BE2C (cell line): ENCODE measurements around the gene DEGS1. TPM values are rescaled to one million over a fixed set of nuclear protein-coding genes. Genes with fewer than 3 reads are reported as not detected.
A peak's percentile ranks its signal among the peaks of the same experiment; 100 is the strongest.

Experiments
- DNase-seq: peaks from one replicate; pipeline ENCODE4 v3.0.0-alpha.2; 2020
- H3K27me3 ChIP-seq: fragments of 250-450 bp; sonication (Bioruptor Pico); 2 replicates; pipeline ENCODE4 v1.5.1; 2020; ENCODE audit warnings: mild to moderate bottlenecking
- H3K36me3 ChIP-seq: fragments of 250-450 bp; sonication (Bioruptor Pico); 2 replicates; pipeline ENCODE4 v1.5.1; 2020; ENCODE audit warnings: mild to moderate bottlenecking
- H3K4me1 ChIP-seq: fragments of 250-450 bp; sonication (Bioruptor Pico); 2 replicates; pipeline ENCODE4 v1.5.1; 2020
- H3K4me3 ChIP-seq: 2 replicates; pipeline ENCODE4 v1.5.1; 2011; ENCODE audit warnings: low read depth, low read length
- H3K9me3 ChIP-seq: fragments of 250-450 bp; sonication (Bioruptor Pico); 2 replicates; pipeline ENCODE4 v1.5.1; 2020
- CTCF ChIP-seq: IDR thresholded peaks from 2 replicates; pipeline ENCODE4 v1.5.1; 2012; ENCODE audit warnings: mild to moderate bottlenecking, low read depth, low read length
- polyA plus RNA-seq: library from polyadenylated mRNA; unstranded; fragments of >200 nt; gene quantifications from one replicate; pipeline ENCODE4 v1.2.1, GENCODE V29; 2012; ENCODE audit warnings: low read depth, missing spikeins; ENCODE audit not compliant: insufficient read length, insufficient read depth

The DEGS1 gene
- 64.6 TPM for polyA plus RNA-seq

- peaks cover 6% of the 10 kb centered on the region; the same call in 1 of the 2 replicates for H3K36me3 ChIP-seq
- no peaks in the 10 kb centered on the region for H3K9me3 ChIP-seq
- DNase-seq: peak; percentile 90
- peak within 1 kb of the TSS; percentile 95 for H3K4me3 ChIP-seq
- no peaks in the 10 kb centered on the region for H3K27me3 ChIP-seq
- H3K4me1 ChIP-seq: peaks cover 2% of the 10 kb centered on the region; the same call in 1 of the 2 replicates
- TF ChIP-seq CTCF: no peak
These were observed at the start of gene DEGS1 for GRCh38 chr1:224182866-224183590. Gene DEGS1, plus strand, starts transcription at chr1:224183240. Its CDS starts 97 bp downstream, at chr1:224183337.

DNA sequence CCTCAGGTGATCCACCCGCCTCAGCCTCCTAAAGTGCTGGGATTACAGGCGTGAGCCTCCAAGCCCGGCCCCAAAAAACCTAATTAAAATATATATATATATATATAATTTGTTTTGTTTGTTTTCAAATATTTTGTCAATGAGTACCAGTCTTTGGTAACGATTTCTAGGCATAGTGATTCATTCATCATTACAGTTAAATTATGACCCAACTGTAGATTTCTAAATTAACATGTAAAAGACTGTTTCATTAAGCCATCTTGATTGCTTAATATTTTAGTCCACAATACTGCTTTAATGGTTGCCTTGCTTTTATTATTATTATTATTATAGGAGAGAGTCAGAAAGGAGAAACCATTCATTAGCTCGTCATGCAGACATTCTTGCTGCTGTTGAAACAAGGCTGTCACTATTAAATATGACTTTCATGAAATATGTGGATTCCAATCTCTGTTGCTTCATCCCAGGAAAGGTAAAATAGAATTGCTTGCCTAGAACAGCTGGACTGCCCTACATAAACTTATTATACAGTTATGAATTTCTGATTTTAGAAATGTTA lies 49.2 kb upstream of the DEGS1 start:
- H3K27me3 ChIP-seq: no peaks in the 10 kb centered on the region
- no peak for TF ChIP-seq CTCF
- DNase-seq: no peak
- no peak overlapping the region for H3K4me3 ChIP-seq
- no peaks in the 10 kb centered on the region for H3K4me1 ChIP-seq
- H3K9me3 ChIP-seq: no peaks in the 10 kb centered on the region
- H3K36me3 ChIP-seq: peaks cover 37% of the 10 kb centered on the region

DNA sequence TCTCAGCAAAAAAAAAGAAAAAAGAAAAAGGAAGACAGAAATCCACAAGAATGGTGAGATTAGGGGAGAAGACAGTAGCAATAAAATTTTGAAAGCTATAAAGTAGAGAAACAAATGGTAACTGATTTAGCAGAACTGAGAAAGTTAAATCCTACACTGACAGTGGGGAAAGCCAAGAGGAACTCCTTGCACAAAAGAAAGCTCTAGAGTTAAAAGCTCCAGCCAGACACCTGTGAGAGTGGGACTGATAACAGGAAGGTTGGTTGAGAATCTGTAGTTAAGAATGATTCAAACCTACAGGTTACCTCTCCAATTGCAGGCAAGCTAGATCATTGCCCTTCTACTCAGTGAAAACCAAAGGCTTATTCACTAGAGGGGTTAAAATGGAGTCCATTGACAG lies 45.5 kb upstream of the DEGS1 start:
- no peak for TF ChIP-seq CTCF
- Histone ChIP-seq H3K27me3 (no peaks in the 10 kb centered on the region), H3K4me1 (no peaks in the 10 kb centered on the region), H3K4me3 (no peak overlapping the region), H3K9me3 (no peaks in the 10 kb centered on the region), H3K36me3 (peaks cover 30% of the 10 kb centered on the region)
- DNase-seq: no peak

DNA sequence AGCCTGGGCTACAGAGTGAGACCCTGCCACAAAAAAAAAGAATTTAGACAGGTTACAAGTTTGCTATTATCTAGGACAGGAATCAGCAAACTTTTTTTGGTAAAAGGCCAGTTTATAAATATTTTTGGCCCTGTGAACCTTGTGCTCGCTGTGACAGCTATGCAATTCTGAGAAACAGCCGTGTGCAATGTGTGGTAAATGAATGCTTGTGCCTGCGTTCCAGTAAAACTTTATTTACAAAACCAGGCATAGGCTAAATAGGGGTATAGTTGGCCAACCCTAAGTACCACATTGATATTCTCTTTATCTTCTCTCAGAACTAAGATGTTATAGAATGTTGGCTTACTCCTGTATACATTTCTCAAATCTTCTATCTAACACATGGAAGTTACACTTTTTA lies 44.8 kb upstream of the DEGS1 start:
- Histone ChIP-seq H3K9me3 (no peaks in the 10 kb centered on the region), H3K27me3 (no peaks in the 10 kb centered on the region), H3K36me3 (peaks cover 27% of the 10 kb centered on the region), H3K4me1 (no peaks in the 10 kb centered on the region), H3K4me3 (no peak overlapping the region)
- no peak for TF ChIP-seq CTCF
- DNase-seq: no peak

- no peak for DNase-seq
- Histone ChIP-seq H3K4me3 (no peak overlapping the region), H3K36me3 (peaks cover 20% of the 10 kb centered on the region), H3K9me3 (no peaks in the 10 kb centered on the region), H3K27me3 (no peaks in the 10 kb centered on the region), H3K4me1 (no peaks in the 10 kb centered on the region)
- TF ChIP-seq CTCF: no peak
These were observed 41.3 kb upstream of the DEGS1 start for GRCh38 chr1:224141693-224142092.

DNA sequence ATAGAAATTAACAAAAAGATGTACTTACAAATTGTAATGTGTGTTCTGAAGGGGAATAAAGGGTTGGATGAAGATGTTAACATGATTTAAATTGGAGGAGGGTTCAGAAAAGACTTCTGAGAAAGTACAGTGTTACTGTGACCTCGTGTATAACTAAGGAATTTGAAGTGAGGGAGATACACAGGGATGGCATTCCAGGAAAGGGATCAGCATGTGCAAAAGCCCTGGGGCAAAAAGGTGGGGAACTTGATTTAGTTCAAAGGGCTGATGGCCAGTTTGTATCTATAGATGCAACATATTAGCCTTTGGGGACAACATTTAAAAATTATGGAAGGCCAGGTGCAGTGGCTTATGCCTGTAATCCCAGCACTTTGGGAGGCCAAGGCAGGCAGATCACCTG lies 33.3 kb upstream of the DEGS1 start:
- no peak for TF ChIP-seq CTCF
- Histone ChIP-seq H3K4me3 (no peak overlapping the region), H3K36me3 (peaks cover 7% of the 10 kb centered on the region), H3K9me3 (no peaks in the 10 kb centered on the region), H3K4me1 (no peaks in the 10 kb centered on the region), H3K27me3 (no peaks in the 10 kb centered on the region)
- no peak for DNase-seq
